H1 (cell line): ENCODE measurements around the gene RIMBP2. TPM values are rescaled to one million over a fixed set of nuclear protein-coding genes. Genes with fewer than 3 reads are reported as not detected.

Experiments used
- ATF2 ChIP-seq: IDR thresholded peaks from 2 replicates; pipeline ENCODE4 v1.6.1; 2012; ENCODE audit warnings: low read length, inconsistent platforms
- CEBPB ChIP-seq: IDR thresholded peaks from 2 replicates; pipeline ENCODE4 v1.6.1; 2012; ENCODE audit warnings: low read depth, low read length
- CHD1 ChIP-seq: IDR thresholded peaks from 2 replicates; pipeline ENCODE4 v1.6.1; 2012; ENCODE audit warnings: low read depth, low read length, improper control_type of control experiment
- JUN ChIP-seq: IDR thresholded peaks from 2 replicates; pipeline ENCODE4 v1.6.1; 2011; ENCODE audit warnings: low read depth, mild to moderate bottlenecking, improper control_type of control experiment, low read length
- NANOG ChIP-seq: IDR thresholded peaks from 2 replicates; pipeline ENCODE4 v1.6.1; 2011; ENCODE audit warnings: low read length, low read depth, mild to moderate bottlenecking, inconsistent platforms; ENCODE audit not compliant: insufficient read depth, poor library complexity, severe bottlenecking
- SP4 ChIP-seq: IDR thresholded peaks from 2 replicates; pipeline ENCODE4 v1.6.1; 2012; ENCODE audit warnings: low read length, inconsistent platforms
- TCF12 ChIP-seq: IDR thresholded peaks from 2 replicates; pipeline ENCODE4 v1.6.1; 2011; ENCODE audit warnings: low read depth, mild to moderate bottlenecking, low read length
- YY1 ChIP-seq: IDR thresholded peaks from 2 replicates; pipeline ENCODE4 v1.6.1; 2011; ENCODE audit warnings: low read depth, mild to moderate bottlenecking, low read length
- polyA plus RNA-seq, 7 experiments: library from polyadenylated mRNA; depleted of rRNA in 3 of 7; stranded (reverse) in 5 of 7; unstranded in 2 of 7; fragments of >200 nt in 5 of 7; fragments of 200-250 nt in 2 of 7; gene quantifications; 1 replicate in 5 of 7; 2 replicates in 1 of 7; 4 replicates in 1 of 7; pipeline versions ENCODE4 v1.2.1 to v1.2.3, GENCODE V29; 2011 to 2013; ENCODE audit warnings: missing spikeins in 2 of 7, mixed read lengths in 2 of 7
- total RNA-seq: library from RNA; stranded (reverse); fragmentation: NEBNext Ultra II Directional; extraction: Animal tissue kit (Norgen Biotek cat#: 25700); gene quantifications from 2 replicates; pipeline ENCODE4 v1.2.1, GENCODE V29; 2021

RIMBP2 gene
- total and polyA plus RNA-seq, 2 of the 8 experiments (the other 6 are each of a cell fraction or from before 2014, with no cell fraction given) = 0.18 to 0.65 TPM

DNA sequence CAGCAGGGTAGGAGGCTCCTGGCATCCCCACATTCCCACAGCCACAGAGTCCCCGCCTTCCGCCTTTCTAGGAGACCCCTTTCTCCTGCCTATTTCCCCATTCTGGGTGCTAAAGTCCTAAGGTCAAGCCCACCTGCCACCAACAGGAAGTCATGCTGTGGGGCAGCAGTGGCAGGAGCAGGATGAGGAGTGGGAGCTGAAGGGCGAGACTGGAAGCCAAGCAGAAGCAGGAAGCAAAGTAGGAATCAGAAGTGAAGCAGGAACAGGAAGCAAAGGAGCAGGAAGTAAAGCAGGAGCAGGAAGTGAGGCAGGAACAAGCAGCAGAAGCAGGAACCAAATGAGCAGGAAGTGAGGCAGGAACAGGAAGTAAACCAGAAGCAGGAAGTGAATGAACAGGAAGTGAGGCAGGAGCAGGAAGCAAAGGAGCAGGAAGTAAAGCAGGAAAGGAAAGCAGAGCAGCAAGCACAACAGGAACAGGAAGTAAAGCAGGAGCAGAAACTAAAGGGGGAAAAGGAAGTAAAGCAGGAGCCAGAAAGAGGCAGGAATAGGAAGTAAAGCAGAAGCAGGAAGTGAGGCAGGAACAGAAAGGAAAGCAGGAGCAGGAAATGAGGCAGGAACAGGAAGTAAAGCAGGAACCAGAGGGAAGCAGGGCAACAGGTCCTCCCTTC, 38.3 kb upstream of the RIMBP2 start (continued):
- TF ChIP-seq CHD1 = no peak
- TF ChIP-seq JUN = no peak
- no peak for TF ChIP-seq SP4
- no peak for TF ChIP-seq TCF12
- no peak for TF ChIP-seq YY1
- TF ChIP-seq CEBPB = no peak
- no peak for TF ChIP-seq NANOG
- no peak for TF ChIP-seq ATF2
